Ovary (tissue), 3 donors: Measurements from ENCODE around the gene ALDH1L2.

Experiments used
- EP300 ChIP-seq: sonication (generic); formaldehyde crosslinking; IDR thresholded peaks from one replicate; pipeline ENCODE4 v1.6.1; 2017; ENCODE audit warnings: antibody characterized with exemption
- POLR2A ChIP-seq: fragments of 450-650 bp; IDR thresholded peaks from one replicate; pipeline ENCODE4 v1.6.1; 2017; ENCODE audit warnings: antibody characterized with exemption, mild to moderate bottlenecking, moderate library complexity
- TF ChIP-seq, protein P1 (sequence below), 3 donors: fragments of 450-650 bp in 2 of 3; fragments of 200-600 bp in 1 of 3; IDR thresholded peaks; one replicate each; pipeline versions ENCODE4 v1.5.1 to v1.8.0; 2016 to 2022; ENCODE audit warnings: antibody characterized with exemption in 3 of 3, mild to moderate bottlenecking in 1 of 3
- donor health status: DM: no; HTN: no; CAD: no.

DNA sequence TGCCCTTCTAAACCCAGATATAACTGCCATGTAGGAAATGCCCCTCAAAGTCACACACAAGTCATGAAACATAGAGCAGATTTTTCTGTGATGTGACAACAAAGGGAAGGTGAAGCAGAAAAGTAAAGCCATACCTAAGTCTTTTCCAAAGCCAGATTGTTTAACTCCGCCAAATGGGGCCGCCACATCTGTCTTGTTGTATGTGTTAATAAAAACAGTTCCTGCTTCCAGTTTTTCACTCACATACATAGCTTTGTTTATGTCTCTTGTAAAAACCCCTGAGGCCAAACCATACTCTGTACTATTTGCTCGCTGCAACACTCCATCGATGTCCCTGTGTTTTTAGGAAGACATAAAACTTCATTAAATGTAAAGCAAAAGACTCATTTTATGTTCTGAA lies 57.8 kb downstream of the ALDH1L2 start:
- TF ChIP-seq, protein P1, sequence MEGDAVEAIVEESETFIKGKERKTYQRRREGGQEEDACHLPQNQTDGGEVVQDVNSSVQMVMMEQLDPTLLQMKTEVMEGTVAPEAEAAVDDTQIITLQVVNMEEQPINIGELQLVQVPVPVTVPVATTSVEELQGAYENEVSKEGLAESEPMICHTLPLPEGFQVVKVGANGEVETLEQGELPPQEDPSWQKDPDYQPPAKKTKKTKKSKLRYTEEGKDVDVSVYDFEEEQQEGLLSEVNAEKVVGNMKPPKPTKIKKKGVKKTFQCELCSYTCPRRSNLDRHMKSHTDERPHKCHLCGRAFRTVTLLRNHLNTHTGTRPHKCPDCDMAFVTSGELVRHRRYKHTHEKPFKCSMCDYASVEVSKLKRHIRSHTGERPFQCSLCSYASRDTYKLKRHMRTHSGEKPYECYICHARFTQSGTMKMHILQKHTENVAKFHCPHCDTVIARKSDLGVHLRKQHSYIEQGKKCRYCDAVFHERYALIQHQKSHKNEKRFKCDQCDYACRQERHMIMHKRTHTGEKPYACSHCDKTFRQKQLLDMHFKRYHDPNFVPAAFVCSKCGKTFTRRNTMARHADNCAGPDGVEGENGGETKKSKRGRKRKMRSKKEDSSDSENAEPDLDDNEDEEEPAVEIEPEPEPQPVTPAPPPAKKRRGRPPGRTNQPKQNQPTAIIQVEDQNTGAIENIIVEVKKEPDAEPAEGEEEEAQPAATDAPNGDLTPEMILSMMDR (IDR thresholded peaks at IDR 0.05), result no peak
- TF ChIP-seq POLR2A (no peak), EP300 (no peak)
